Fibroblast of lung (primary cell): ENCODE data around the gene HID1.

ENCODE experiments used
- EZH2 ChIP-seq: IDR thresholded peaks from 2 replicates; pipeline ENCODE4 v1.5.1; 2012; ENCODE audit warnings: low read length, control low read depth, mild to moderate bottlenecking; ENCODE audit errors: missing control alignments
- TF ChIP-seq, protein P1 (sequence below), 2 donors: IDR thresholded peaks in 1 of 2; conservative IDR thresholded peaks in 1 of 2; 1 replicate in 1 of 2; 2 replicates in 1 of 2; pipeline ENCODE4 v1.5.1; 2011 to 2012; ENCODE audit warnings: low read length in 2 of 2, control low read depth in 1 of 2, inconsistent platforms in 1 of 2, low read depth in 1 of 2, mild to moderate bottlenecking in 1 of 2

DNA sequence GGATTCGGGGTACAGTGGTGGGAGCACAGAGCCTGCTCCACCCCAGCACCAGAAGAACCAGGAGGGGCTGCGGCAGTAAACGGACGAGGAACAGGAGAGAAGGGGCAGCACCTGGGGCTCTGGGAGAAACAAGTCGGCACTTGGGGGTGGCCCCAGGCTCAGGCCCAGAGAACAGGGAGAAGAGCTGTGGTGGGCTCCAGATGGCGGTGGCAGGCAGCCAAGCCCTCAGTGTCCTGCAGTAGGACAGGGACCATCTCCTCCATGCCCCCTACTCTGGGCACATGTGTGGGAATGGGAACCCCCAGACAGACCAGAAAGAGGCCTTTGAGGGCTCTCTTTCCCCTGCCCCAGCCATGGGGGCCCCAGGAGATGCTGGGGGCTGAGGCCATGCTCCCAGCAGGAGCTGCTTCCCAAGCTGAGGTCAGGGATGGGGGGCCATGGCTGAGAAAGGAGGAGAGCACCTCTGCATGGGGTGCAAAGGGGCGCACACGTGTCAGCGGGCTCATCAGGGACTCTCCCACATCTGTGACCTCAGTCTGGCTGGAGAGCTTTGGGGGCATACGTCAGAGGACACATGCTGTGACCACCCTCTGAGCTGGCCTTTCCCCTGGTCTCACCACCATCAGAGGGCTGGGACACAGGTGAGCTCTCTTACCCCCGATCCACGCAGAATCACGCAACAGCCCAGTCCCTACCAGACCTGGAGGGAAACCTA, 56.3 kb downstream of the HID1 start:
- TF ChIP-seq, protein P1, sequence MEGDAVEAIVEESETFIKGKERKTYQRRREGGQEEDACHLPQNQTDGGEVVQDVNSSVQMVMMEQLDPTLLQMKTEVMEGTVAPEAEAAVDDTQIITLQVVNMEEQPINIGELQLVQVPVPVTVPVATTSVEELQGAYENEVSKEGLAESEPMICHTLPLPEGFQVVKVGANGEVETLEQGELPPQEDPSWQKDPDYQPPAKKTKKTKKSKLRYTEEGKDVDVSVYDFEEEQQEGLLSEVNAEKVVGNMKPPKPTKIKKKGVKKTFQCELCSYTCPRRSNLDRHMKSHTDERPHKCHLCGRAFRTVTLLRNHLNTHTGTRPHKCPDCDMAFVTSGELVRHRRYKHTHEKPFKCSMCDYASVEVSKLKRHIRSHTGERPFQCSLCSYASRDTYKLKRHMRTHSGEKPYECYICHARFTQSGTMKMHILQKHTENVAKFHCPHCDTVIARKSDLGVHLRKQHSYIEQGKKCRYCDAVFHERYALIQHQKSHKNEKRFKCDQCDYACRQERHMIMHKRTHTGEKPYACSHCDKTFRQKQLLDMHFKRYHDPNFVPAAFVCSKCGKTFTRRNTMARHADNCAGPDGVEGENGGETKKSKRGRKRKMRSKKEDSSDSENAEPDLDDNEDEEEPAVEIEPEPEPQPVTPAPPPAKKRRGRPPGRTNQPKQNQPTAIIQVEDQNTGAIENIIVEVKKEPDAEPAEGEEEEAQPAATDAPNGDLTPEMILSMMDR (conservative IDR thresholded peaks at IDR 0.05 in 1 of 2, IDR thresholded peaks at IDR 0.05 in 1 of 2; ENCODE audit: low read depth in 1 of 2, low read length in 2 of 2), result no peak
- TF ChIP-seq EZH2, result no peak
